ENCODE results near the gene NHS.

- TF ChIP-seq, protein P1, sequence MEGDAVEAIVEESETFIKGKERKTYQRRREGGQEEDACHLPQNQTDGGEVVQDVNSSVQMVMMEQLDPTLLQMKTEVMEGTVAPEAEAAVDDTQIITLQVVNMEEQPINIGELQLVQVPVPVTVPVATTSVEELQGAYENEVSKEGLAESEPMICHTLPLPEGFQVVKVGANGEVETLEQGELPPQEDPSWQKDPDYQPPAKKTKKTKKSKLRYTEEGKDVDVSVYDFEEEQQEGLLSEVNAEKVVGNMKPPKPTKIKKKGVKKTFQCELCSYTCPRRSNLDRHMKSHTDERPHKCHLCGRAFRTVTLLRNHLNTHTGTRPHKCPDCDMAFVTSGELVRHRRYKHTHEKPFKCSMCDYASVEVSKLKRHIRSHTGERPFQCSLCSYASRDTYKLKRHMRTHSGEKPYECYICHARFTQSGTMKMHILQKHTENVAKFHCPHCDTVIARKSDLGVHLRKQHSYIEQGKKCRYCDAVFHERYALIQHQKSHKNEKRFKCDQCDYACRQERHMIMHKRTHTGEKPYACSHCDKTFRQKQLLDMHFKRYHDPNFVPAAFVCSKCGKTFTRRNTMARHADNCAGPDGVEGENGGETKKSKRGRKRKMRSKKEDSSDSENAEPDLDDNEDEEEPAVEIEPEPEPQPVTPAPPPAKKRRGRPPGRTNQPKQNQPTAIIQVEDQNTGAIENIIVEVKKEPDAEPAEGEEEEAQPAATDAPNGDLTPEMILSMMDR (IDR thresholded peaks at IDR 0.05), result no peak
- TF ChIP-seq ZFX (IDR thresholded peaks at IDR 0.05; ENCODE audit: borderline replicate concordance), result no peak
Observed at GRCh38 chrX:17668929-17669328, 293.9 kb downstream of the NHS start.
